HepG2 (cell line): Measurements from ENCODE around the gene STBD1. TPM values are rescaled to one million over a fixed set of nuclear protein-coding genes. Genes with fewer than 3 reads are reported as not detected.

Experiments used
- ATAC-seq: fragments of 200-7000 bp; cut with Tn5 transposase; 3 replicates; pipeline ENCODE4 v1.9.1; 2020; ENCODE audit warnings: mild to moderate bottlenecking, moderate library complexity
- BruUV-seq: library from RNA; stranded (reverse); fragments of 400-500 nt; replicated peaks from 2 replicates; lab custom pipeline; 2021; lab: Mats Ljungman, UMichigan
- CTCF ChIA-PET: fragments of 300-600 bp; formaldehyde crosslinking; extraction: SDS; loops from one replicate; lab custom pipeline; 2021; ENCODE audit warnings: low total read pairs, inconsistent platforms, low intra/inter-chr PET ratio; lab: Yijun Ruan, JAX
- POLR2A ChIA-PET: fragments of 350-600 bp; sonication (Branson Sonifier 250); formaldehyde crosslinking; loops from one replicate; lab custom pipeline; 2020; ENCODE audit warnings: antibody characterized with exemption, inconsistent platforms; lab: Yijun Ruan, JAX
- DNase-seq: peaks from one replicate; pipeline ENCODE4 v3.0.0-alpha.2; 2015; ENCODE audit warnings: low spot score
- FAIRE-seq: peaks from 3 replicates; lab custom pipeline; 2011; peaks lifted over from hg19 to GRCh38; lab: Jason Lieb, UNC
- H2AFZ ChIP-seq: one replicate; pipeline ENCODE4 v1.6.1; 2011; ENCODE audit warnings: low read length, inconsistent platforms
- H3K27ac ChIP-seq: fragments of 300-600 bp; 3 replicates; pipeline ENCODE4 v1.8.0; 2011; ENCODE audit warnings: mixed run types, mild to moderate bottlenecking, mixed read lengths, low read length, inconsistent platforms; ENCODE audit not compliant: insufficient read depth; ENCODE audit errors: extremely low read length
- H3K27me3 ChIP-seq, 2 experiments: fragments of 200-600 bp in 1 of 2; 2 replicates in 1 of 2; 3 replicates in 1 of 2; pipeline versions ENCODE4 v1.6.0 to v1.8.0; 2011; ENCODE audit warnings: low read length in 2 of 2, mild to moderate bottlenecking in 2 of 2, moderate library complexity in 2 of 2, inconsistent platforms in 1 of 2; ENCODE audit not compliant: insufficient read depth in 2 of 2, control insufficient read depth in 1 of 2
- H3K36me3 ChIP-seq, 2 experiments: fragments of 200-600 bp in 1 of 2; replicated peaks in 1 of 2; 2 replicates in 1 of 2; 3 replicates in 1 of 2; pipeline versions ENCODE4 v1.5.1 to v1.8.0; 2011; ENCODE audit warnings: low read length in 2 of 2, inconsistent platforms in 1 of 2; ENCODE audit not compliant: insufficient read depth in 2 of 2, control insufficient read depth in 1 of 2
- H3K4me1 ChIP-seq: 2 replicates; pipeline ENCODE4 v1.5.1; 2012; ENCODE audit warnings: low read length, inconsistent platforms; ENCODE audit not compliant: insufficient read depth
- H3K4me2 ChIP-seq: 2 replicates; pipeline ENCODE4 v1.6.0; 2011; ENCODE audit warnings: low read depth, low read length, inconsistent platforms
- H3K4me3 ChIP-seq, 3 experiments: fragments of 200-600 bp in 1 of 3; sonication (generic), shearing (Covaris generic) in 1 of 3; replicated peaks in 1 of 3; 2 replicates each; pipeline ENCODE4 v1.5.1; 2011 to 2016; ENCODE audit warnings: low read length in 3 of 3, inconsistent platforms in 2 of 3, low read depth in 2 of 3, mild to moderate bottlenecking in 2 of 3, control low read depth in 1 of 3, mixed read lengths in 1 of 3; ENCODE audit not compliant: insufficient read depth in 1 of 3
- H3K79me2 ChIP-seq: one replicate; pipeline ENCODE4 v1.6.1; 2011; ENCODE audit warnings: low read length, inconsistent platforms; ENCODE audit not compliant: insufficient read depth
- H3K9ac ChIP-seq: 2 replicates; pipeline ENCODE4 v1.6.0; 2011; ENCODE audit warnings: mild to moderate bottlenecking, low read depth, low read length, inconsistent platforms; ENCODE audit not compliant: insufficient read depth
- H3K9me3 ChIP-seq: 2 replicates; pipeline ENCODE4 v1.5.1; 2012; ENCODE audit warnings: mild to moderate bottlenecking, low read length
- H4K20me1 ChIP-seq: 2 replicates; pipeline ENCODE4 v1.6.0; 2011; ENCODE audit warnings: inconsistent platforms, mild to moderate bottlenecking, low read length, moderate library complexity; ENCODE audit not compliant: insufficient read depth
- ATF1 ChIP-seq: IDR thresholded peaks from 2 replicates; pipeline ENCODE4 v1.6.1; 2016; ENCODE audit warnings: mild to moderate bottlenecking, control low read depth
- ELF1 ChIP-seq: sonication (generic); formaldehyde crosslinking; IDR thresholded peaks from 2 replicates; pipeline ENCODE4 v1.4.0; 2020; ENCODE audit warnings: missing genetic modification reagents
- HNRNPUL1 ChIP-seq: fragments of 200-400 bp; formaldehyde crosslinking; IDR thresholded peaks from 2 replicates; pipeline ENCODE4 v1.6.1; 2017; ENCODE audit warnings: low read depth, mild to moderate bottlenecking, low read length, moderate library complexity
- ONECUT2 ChIP-seq: sonication (generic); formaldehyde crosslinking; IDR thresholded peaks from 2 replicates; pipeline ENCODE4 v1.4.0; 2020; ENCODE audit warnings: missing genetic modification reagents
- TOE1 ChIP-seq: sonication (generic); formaldehyde crosslinking; IDR thresholded peaks from 2 replicates; pipeline ENCODE4 v1.4.0; 2020; ENCODE audit warnings: mild to moderate bottlenecking, missing genetic modification reagents
- ZNF292 ChIP-seq: sonication (generic); formaldehyde crosslinking; IDR thresholded peaks from 2 replicates; pipeline ENCODE4 v1.8.1; 2022; ENCODE audit warnings: mild to moderate bottlenecking, low read depth, missing genetic modification reagents, borderline replicate concordance
- WGBS: methylation state at CpG from one replicate; pipeline ENCODE4 v1.1.6; 2017; ENCODE audit warnings: low lambda C conversion rate; 5-methylcytosine and 5-hydroxymethylcytosine counted together
- in situ Hi-C: cut with HindIII; loops from 2 replicates; pipeline ENCODE4 v1.10.0; 2017; ENCODE audit warnings: low pct_unique_long_range_greater_than_20kb; ENCODE audit not compliant: extremely low pct_ligation_motif_present
- intact Hi-C: fragments of 100-400 bp; cut with micrococcal nuclease; formaldehyde crosslinking; loops from one replicate; pipeline ENCODE4 v1.10.0; 2022; ENCODE audit not compliant: unreplicated experiment
- polyA plus RNA-seq, 8 experiments: library from polyadenylated mRNA; depleted of rRNA in 3 of 8; stranded (reverse) in 7 of 8; unstranded in 1 of 8; fragments of >200 nt; fragmentation: Illumina TruSeq in 4 of 8; extraction: Trizol in 4 of 8; gene quantifications; 2 replicates each; pipeline versions ENCODE4 v1.2.1 to v1.2.3, GENCODE V29; 2011 to 2016; ENCODE audit warnings: low read depth in 4 of 8, missing spikeins in 1 of 8, mixed read lengths in 1 of 8; ENCODE audit not compliant: insufficient read depth in 1 of 8
- total RNA-seq, 5 experiments: library from RNA; depleted of rRNA; stranded (reverse); fragments of >200 nt; fragmentation: Illumina TruSeq; extraction: Trizol; gene quantifications; 2 replicates each; pipeline ENCODE4 v1.2.3, GENCODE V29; 2016; ENCODE audit warnings: low read depth in 1 of 5
- TF ChIP-seq, protein P1 (sequence below): sonication (generic); formaldehyde crosslinking; IDR thresholded peaks from 2 replicates; pipeline ENCODE4 v1.8.1; 2022; ENCODE audit warnings: mild to moderate bottlenecking, missing genetic modification reagents
- TF ChIP-seq, protein P2 (sequence below): sonication (generic); formaldehyde crosslinking; IDR thresholded peaks from 2 replicates; pipeline ENCODE4 v1.4.0; 2020; ENCODE audit warnings: missing genetic modification reagents, mild to moderate bottlenecking, borderline replicate concordance
- TF ChIP-seq, protein P3 (sequence below): sonication (generic); formaldehyde crosslinking; IDR thresholded peaks from 2 replicates; pipeline ENCODE4 v1.4.0; 2020; ENCODE audit warnings: low read depth, missing genetic modification reagents

Gene STBD1
- total and polyA plus RNA-seq, 2 of the 13 experiments (the other 11 are each of a cell fraction or from before 2014, with no cell fraction given), result 2.8 to 4.3 TPM

DNA sequence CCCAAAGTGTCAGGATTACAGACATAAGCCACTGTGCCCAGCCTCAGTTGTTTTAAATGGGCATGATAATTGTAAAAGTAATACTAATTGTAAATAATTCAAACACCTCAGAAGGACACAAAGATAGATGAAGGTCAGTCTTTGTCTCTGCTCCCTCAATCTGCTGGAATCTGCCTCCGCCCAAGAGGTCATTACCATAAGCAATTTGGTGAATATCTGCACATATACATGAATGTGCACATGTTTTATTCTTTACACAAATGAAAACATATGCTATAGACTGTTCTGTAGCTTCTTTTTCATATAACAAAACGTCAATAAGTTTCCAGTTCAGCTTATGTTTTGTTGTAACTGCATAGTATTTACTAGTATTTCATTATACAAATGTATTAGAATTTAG is 7.0 kb downstream of the STBD1 start:
- H3K27me3 ChIP-seq, result no peaks in the 10 kb centered on the region
- no peak overlapping the region for H2AFZ ChIP-seq
- no peak overlapping the region for H3K4me2 ChIP-seq
- no peaks in the 10 kb centered on the region for H4K20me1 ChIP-seq
- TF ChIP-seq, protein P1, sequence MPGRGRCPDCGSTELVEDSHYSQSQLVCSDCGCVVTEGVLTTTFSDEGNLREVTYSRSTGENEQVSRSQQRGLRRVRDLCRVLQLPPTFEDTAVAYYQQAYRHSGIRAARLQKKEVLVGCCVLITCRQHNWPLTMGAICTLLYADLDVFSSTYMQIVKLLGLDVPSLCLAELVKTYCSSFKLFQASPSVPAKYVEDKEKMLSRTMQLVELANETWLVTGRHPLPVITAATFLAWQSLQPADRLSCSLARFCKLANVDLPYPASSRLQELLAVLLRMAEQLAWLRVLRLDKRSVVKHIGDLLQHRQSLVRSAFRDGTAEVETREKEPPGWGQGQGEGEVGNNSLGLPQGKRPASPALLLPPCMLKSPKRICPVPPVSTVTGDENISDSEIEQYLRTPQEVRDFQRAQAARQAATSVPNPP (CRISPR knock-in tag), result no peak
- intact Hi-C loops (no loop called here), in situ Hi-C loops (no loop called here)
- BruUV-seq, result no TSS peak
- no peak for DNase-seq
- 60% methylated on average over 2 of the region's 2 CpGs for WGBS
- H3K9me3 ChIP-seq, result peaks cover 13% of the 10 kb centered on the region
- ChIA-PET POLR2A (no interaction called here), CTCF (no interaction called here)
- no peak for FAIRE-seq
- H3K36me3 ChIP-seq, result peaks cover 4 to 7% of the 10 kb centered on the region in 2 experiments; a peak in 3 of 5 replicates
- H3K27ac ChIP-seq, result no peak overlapping the region
- H3K9ac ChIP-seq, result no peak overlapping the region
- no peaks in the 10 kb centered on the region for H3K79me2 ChIP-seq
- no peak for ATAC-seq
- no peak overlapping the region for H3K4me3 ChIP-seq
- peaks cover 49% of the 10 kb centered on the region for H3K4me1 ChIP-seq

DNA sequence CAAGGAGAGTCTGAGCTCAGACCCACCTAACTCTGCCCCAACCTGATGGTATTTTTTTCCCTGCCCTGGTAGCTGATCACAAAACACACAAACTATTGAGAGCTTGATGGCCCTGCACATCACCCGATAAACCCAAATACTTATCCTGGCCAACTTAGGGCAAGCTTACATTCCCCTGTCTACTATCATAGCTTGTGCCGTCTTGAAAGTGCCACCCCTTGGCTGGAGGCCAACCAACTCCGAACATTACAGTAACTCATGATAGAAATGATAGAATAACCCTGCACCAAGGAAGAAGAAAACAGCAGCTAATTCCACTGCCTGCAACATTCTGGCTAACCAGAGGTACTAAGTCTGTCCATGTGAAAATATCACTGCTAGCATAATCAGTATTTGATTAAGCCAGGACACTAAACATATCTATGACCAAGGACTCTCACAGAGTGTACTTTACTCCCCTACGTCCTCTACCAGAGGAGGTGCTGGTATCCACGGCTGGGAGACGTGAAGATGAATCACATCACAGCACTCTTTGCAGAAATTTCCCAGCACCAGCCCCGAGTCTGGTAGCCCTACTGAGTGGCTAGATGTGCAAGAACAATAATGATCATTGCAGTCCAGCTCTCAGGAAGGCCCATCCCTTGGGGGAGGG is 8.9 kb downstream of the STBD1 start:
- Histone ChIP-seq H3K9me3 (peaks cover 13% of the 10 kb centered on the region), H2AFZ (no peak overlapping the region), H3K9ac (no peak overlapping the region), H3K4me2 (no peak overlapping the region), H3K4me1 (peaks cover 30% of the 10 kb centered on the region), H3K27me3 (no peaks in the 10 kb centered on the region), H3K36me3 (no peaks in the 10 kb centered on the region), H3K27ac (no peak overlapping the region), H4K20me1 (no peaks in the 10 kb centered on the region), H3K4me3 (no peak overlapping the region), H3K79me2 (no peaks in the 10 kb centered on the region)
- 45% methylated on average over 7 of the region's 7 CpGs for WGBS
- intact Hi-C loops (no loop called here), in situ Hi-C loops (no loop called here)
- ChIA-PET CTCF (no interaction called here), POLR2A (no interaction called here)
- ATAC-seq, result no peak; the same call in 2 of the 3 replicates
- DNase-seq, result no peak
- FAIRE-seq, result no peak
- no TSS peak for BruUV-seq
- TF ChIP-seq TOE1 (CRISPR knock-in tag), result no peak
- no peak for TF ChIP-seq ELF1 (CRISPR knock-in tag)
- no peak for TF ChIP-seq ATF1
- TF ChIP-seq, protein P2, sequence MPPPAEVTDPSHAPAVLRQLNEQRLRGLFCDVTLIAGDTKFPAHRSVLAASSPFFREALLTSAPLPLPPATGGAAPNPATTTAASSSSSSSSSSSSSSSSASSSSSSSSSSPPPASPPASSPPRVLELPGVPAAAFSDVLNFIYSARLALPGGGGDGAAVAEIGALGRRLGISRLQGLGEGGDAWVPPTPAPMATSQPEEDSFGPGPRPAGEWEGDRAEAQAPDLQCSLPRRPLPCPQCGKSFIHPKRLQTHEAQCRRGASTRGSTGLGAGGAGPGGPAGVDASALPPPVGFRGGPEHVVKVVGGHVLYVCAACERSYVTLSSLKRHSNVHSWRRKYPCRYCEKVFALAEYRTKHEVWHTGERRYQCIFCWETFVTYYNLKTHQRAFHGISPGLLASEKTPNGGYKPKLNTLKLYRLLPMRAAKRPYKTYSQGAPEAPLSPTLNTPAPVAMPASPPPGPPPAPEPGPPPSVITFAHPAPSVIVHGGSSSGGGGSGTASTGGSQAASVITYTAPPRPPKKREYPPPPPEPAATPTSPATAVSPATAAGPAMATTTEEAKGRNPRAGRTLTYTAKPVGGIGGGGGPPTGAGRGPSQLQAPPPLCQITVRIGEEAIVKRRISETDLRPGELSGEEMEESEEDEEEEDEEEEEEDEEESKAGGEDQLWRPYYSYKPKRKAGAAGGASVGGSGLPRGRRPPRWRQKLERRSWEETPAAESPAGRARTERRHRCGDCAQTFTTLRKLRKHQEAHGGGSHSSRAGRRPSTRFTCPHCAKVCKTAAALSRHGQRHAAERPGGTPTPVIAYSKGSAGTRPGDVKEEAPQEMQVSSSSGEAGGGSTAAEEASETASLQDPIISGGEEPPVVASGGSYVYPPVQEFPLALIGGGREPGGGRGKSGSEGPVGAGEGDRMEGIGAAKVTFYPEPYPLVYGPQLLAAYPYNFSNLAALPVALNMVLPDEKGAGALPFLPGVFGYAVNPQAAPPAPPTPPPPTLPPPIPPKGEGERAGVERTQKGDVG (CRISPR knock-in tag), result no peak
- TF ChIP-seq HNRNPUL1, result no peak
- TF ChIP-seq, protein P3, sequence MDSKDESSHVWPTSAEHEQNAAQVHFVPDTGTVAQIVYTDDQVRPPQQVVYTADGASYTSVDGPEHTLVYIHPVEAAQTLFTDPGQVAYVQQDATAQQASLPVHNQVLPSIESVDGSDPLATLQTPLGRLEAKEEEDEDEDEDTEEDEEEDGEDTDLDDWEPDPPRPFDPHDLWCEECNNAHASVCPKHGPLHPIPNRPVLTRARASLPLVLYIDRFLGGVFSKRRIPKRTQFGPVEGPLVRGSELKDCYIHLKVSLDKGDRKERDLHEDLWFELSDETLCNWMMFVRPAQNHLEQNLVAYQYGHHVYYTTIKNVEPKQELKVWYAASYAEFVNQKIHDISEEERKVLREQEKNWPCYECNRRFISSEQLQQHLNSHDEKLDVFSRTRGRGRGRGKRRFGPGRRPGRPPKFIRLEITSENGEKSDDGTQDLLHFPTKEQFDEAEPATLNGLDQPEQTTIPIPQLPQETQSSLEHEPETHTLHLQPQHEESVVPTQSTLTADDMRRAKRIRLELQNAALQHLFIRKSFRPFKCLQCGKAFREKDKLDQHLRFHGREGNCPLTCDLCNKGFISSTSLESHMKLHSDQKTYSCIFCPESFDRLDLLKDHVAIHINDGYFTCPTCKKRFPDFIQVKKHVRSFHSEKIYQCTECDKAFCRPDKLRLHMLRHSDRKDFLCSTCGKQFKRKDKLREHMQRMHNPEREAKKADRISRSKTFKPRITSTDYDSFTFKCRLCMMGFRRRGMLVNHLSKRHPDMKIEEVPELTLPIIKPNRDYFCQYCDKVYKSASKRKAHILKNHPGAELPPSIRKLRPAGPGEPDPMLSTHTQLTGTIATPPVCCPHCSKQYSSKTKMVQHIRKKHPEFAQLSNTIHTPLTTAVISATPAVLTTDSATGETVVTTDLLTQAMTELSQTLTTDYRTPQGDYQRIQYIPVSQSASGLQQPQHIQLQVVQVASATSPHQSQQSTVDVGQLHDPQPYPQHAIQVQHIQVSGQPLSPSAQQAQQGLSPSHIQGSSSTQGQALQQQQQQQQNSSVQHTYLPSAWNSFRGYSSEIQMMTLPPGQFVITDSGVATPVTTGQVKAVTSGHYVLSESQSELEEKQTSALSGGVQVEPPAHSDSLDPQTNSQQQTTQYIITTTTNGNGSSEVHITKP, result no peak
- no peak for TF ChIP-seq ZNF292 (CRISPR knock-in tag)
- no peak for TF ChIP-seq ONECUT2 (CRISPR knock-in tag)
